ENCODE measurements around the gene AKAP1.

Gene AKAP1

DNA sequence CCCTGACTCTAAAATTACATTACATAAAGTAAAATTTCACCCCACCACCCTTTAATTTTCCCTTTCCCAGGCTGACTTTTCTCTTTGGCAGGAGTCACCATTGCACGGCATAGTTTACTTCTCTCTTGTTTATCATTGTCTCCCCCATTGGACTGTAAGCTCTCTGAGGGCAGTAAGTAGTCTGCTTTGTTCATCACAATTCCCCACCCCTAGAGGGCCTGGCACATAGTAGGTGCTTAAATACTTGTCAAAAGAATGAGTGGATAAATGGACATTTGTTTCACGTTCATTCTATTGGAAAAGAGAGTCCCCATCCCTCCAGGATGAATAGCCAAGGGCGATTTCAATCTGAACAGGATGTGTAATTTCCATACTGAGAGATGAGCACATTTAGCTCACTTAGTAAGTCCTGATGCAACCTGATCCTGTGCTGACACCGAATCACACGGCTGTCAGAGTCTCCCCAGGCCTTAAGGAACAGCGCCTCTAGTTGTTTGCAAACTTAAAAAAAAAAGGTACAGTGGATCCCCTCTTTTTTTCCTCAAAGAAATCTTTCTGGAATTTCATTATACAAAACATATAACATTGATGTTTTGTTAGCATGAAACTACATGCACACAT, 54.0 kb downstream of the AKAP1 start:
- Histone ChIP-seq H3K4me1 (no peaks in the 10 kb centered on the region), H3K4me3 (no peak overlapping the region), H3K27ac (no peak overlapping the region), H3K27me3 (peaks cover 0 to 9% of the 10 kb centered on the region in 2 donors), H3K9me3 (no peaks in the 10 kb centered on the region), H3K36me3 (no peaks in the 10 kb centered on the region)
- no peak for DNase-seq
- intact Hi-C loops (cut with DNase I; ENCODE audit: low total_unique reads) = loop anchor here (10.0 kb wide), 2 partner anchors 106 to 976 kb away; no protein-coding TSS in a partner anchor
- TF ChIP-seq, protein P1, sequence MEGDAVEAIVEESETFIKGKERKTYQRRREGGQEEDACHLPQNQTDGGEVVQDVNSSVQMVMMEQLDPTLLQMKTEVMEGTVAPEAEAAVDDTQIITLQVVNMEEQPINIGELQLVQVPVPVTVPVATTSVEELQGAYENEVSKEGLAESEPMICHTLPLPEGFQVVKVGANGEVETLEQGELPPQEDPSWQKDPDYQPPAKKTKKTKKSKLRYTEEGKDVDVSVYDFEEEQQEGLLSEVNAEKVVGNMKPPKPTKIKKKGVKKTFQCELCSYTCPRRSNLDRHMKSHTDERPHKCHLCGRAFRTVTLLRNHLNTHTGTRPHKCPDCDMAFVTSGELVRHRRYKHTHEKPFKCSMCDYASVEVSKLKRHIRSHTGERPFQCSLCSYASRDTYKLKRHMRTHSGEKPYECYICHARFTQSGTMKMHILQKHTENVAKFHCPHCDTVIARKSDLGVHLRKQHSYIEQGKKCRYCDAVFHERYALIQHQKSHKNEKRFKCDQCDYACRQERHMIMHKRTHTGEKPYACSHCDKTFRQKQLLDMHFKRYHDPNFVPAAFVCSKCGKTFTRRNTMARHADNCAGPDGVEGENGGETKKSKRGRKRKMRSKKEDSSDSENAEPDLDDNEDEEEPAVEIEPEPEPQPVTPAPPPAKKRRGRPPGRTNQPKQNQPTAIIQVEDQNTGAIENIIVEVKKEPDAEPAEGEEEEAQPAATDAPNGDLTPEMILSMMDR (IDR thresholded peaks at IDR 0.05) = no peak

DNA sequence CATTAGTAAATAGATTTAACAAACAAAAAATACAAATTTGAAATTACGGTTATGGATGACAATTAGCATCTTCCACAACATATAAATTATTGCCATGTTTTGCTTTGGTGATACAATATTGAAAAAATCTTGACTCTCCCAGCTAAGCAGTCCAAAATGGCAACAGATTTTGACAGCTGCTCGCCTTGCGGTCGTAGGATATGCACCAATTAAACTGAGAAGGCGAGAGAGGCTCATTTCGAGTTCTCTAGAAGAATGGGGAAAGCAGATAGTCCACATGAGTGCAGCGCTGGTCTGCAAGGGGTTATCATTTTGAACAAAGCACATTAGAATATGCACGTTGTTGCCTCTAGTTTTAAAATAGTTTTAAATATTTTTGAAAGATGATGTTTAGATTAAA, 55.3 kb downstream of the AKAP1 start:
- no peaks in the 10 kb centered on the region for H3K4me1 ChIP-seq
- intact Hi-C loops (cut with DNase I; ENCODE audit: low total_unique reads) = loop anchor here (5.0 kb wide), 1 partner anchor 612 kb away; no protein-coding TSS in a partner anchor
- DNase-seq = no peak

DNA sequence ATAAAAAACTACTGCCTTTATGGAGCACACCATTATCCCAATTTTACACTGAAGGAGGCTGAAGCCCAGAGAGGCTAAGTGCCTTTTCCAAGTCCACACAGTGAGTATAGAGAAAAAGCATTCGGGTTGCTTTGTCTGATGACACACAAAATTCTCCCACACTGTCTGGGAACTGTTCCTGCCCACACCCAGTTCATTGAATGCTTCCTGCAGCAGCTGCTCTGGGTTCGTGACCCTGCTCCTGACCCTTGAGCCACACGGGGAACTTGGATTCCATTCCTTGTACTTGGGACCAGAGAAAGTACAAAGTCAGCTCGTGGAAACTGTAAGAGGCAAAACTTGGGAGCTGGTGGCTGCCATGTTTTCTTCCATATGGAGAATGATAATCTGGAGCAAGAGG, 57.9 kb downstream of the AKAP1 start:
- Histone ChIP-seq H3K4me3 (no peak overlapping the region), H3K4me1 (no peaks in the 10 kb centered on the region), H3K27me3 (peaks cover 0 to 9% of the 10 kb centered on the region in 2 donors), H3K36me3 (no peaks in the 10 kb centered on the region), H3K27ac (no peak overlapping the region), H3K9me3 (no peaks in the 10 kb centered on the region)
- TF ChIP-seq, protein P1 (IDR thresholded peaks at IDR 0.05) = no peak
- intact Hi-C loops (cut with DNase I; ENCODE audit: low total_unique reads) = loop anchor here (5.0 kb wide), 1 partner anchor 609 kb away; no protein-coding TSS in a partner anchor
- DNase-seq = no peak

More for the DNA sequence above, 55.3 kb downstream of the AKAP1 start:
- Histone ChIP-seq H3K36me3 (no peaks in the 10 kb centered on the region), H3K9me3 (no peaks in the 10 kb centered on the region), H3K27ac (no peak overlapping the region), H3K27me3 (peaks cover 0 to 7% of the 10 kb centered on the region in 2 donors), H3K4me3 (no peak overlapping the region)
- TF ChIP-seq, protein P1 (IDR thresholded peaks at IDR 0.05) = no peak

DNA sequence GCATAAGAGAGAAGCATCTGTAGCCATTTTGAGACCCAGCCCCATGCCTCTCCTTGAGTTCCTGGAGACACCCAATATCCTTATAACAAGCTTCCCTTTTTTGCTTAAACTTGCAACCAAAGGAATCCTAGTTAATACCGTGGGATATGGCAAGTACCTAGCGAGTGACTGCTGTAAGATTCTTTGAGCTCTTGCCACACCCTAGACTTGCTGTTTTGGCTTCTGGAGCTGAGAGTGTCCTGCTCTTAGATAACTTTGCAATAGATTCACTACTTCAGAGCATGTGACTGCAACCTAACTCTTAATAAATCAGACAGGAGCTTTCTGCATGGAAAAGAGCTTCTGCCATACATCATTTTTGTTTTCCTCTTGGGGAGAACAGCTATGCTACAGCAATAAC, 58.3 kb downstream of the AKAP1 start:
- Histone ChIP-seq H3K4me3 (no peak overlapping the region), H3K27me3 (peaks cover 0 to 9% of the 10 kb centered on the region in 2 donors), H3K36me3 (no peaks in the 10 kb centered on the region), H3K4me1 (no peaks in the 10 kb centered on the region), H3K27ac (no peak overlapping the region), H3K9me3 (no peaks in the 10 kb centered on the region)
- DNase-seq = no peak
- TF ChIP-seq, protein P1 (IDR thresholded peaks at IDR 0.05) = no peak
- intact Hi-C loops (cut with DNase I; ENCODE audit: low total_unique reads) = loop anchor here (5.0 kb wide), 1 partner anchor 609 kb away; no protein-coding TSS in a partner anchor

DNA sequence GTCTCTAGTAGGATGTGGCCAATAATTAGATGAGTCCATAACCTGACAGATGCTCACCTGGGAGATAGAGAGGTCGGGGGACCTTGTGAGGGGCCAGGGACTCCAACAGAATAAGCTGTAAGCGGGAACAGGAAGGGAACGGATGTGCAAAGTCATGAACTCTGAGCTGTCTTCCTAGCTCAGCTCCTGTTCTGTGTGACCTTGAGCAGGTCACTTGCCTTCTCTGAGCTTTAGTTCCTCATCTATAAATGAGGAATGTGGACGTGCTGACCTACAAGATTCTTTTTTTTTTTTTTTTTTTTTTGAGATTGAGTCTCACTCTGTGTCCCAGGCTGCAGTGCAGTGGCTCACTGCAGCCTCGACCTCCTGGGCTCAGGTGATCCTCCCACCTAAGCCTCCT, 58.9 kb downstream of the AKAP1 start:
- Histone ChIP-seq H3K27me3 (peaks cover 0 to 11% of the 10 kb centered on the region in 2 donors), H3K4me1 (no peaks in the 10 kb centered on the region), H3K27ac (no peak overlapping the region), H3K9me3 (no peaks in the 10 kb centered on the region), H3K36me3 (no peaks in the 10 kb centered on the region), H3K4me3 (no peak overlapping the region)
- intact Hi-C loops (cut with DNase I; ENCODE audit: low total_unique reads) = loop anchor here (5.0 kb wide), 1 partner anchor 608 kb away; no protein-coding TSS in a partner anchor
- DNase-seq = no peak
- TF ChIP-seq, protein P1 (IDR thresholded peaks at IDR 0.05) = no peak
